HFFc6 (cell line): ENCODE results near the gene KLK15. TPM values are rescaled to one million over a fixed set of nuclear protein-coding genes. Genes with fewer than 3 reads are reported as not detected.

Source experiments
- DNase-seq: peaks from one replicate; pipeline ENCODE4 v3.0.0-alpha.2; 2018
- H3K27ac Mint-ChIP-seq: 2 replicates; pipeline ENCODE4 v1.8.0; 2020; ENCODE audit warnings: mild to moderate bottlenecking, mixed read lengths
- H3K27me3 Mint-ChIP-seq: 2 replicates; pipeline ENCODE4 v1.8.0; 2021; ENCODE audit warnings: mild to moderate bottlenecking, moderate library complexity, mixed read lengths; ENCODE audit not compliant: insufficient read depth
- H3K36me3 Mint-ChIP-seq: 2 replicates; pipeline ENCODE4 v1.8.0; 2021; ENCODE audit warnings: low read depth, mixed read lengths
- H3K4me1 Mint-ChIP-seq: 2 replicates; pipeline ENCODE4 v1.8.0; 2020; ENCODE audit warnings: low read depth, mixed read lengths
- H3K4me3 Mint-ChIP-seq: 2 replicates; pipeline ENCODE4 v1.8.0; 2020; ENCODE audit warnings: mild to moderate bottlenecking, moderate library complexity, mixed read lengths
- H3K9me3 Mint-ChIP-seq: 2 replicates; pipeline ENCODE4 v1.8.0; 2020; ENCODE audit warnings: mild to moderate bottlenecking, mixed read lengths
- total RNA-seq, 6 experiments: library from RNA; stranded (reverse); fragmentation: NEBNext Ultra II Directional; extraction: Animal tissue kit (Norgen Biotek cat#: 25700); gene quantifications; 2 replicates in 1 of 6; 3 replicates in 5 of 6; pipeline ENCODE4 v1.2.3, GENCODE V29; 2021
- TF ChIP-seq, protein P1 (sequence below): fragments of 200-600 bp; sonication (generic); IDR thresholded peaks from 2 replicates; pipeline ENCODE4 v1.5.0; 2021; ENCODE audit warnings: antibody characterized with exemption, mild to moderate bottlenecking

Gene KLK15
- total RNA-seq, 6 experiments from 2014 or later, result not detected

DNA sequence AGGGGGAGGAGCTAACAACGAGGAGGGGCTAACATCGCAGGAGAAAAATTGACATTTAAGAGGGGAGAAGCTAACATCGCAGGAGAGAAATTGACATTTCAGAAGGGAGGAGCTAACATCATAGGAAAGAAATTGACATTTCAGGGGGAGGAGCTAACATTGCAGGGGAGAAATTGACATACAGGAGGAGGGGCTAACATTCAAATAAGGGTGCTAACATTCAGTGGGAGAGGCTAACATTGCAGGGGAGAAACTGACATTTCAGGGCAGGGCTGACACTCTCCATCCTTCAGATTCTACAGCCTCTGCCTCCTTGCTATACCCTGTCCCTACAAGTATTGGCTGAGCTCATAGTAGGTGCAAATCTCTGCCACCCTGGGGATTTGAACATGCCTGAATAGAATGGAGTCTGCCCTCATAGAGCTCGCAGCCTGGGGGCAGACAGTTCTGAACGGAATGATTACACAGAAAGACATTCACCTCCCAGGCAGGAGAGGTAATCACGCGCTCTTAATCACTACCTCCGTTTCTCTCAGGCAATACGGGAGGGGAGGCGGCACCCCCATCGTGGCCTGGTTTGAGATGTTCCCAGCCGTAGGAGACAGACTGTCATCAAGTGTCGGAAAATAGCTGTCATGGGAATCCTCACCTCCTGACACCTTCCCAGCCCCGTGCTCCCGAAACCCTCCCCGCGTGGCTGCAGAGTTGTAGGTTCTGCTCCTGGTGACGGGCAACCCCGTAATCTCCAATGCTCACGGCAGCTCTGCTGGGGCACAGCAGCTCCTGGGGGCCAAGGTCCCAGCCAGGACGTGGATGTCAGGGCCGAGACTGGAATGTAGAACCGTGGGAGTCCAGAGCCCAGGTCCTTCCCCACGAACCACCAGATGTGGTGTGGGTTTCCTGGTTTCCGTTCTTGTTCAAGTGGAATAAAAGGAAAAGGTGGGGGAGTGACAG is 53.6 kb downstream of the KLK15 start:
- Mint-ChIP-seq H3K27ac (no peak overlapping the region), H3K4me3 (no peak overlapping the region), H3K27me3 (peaks cover 23% of the 10 kb centered on the region), H3K4me1 (peaks cover 7% of the 10 kb centered on the region), H3K36me3 (no peaks in the 10 kb centered on the region; the same call in 1 of the 2 replicates), H3K9me3 (no peaks in the 10 kb centered on the region)
- TF ChIP-seq, protein P1, sequence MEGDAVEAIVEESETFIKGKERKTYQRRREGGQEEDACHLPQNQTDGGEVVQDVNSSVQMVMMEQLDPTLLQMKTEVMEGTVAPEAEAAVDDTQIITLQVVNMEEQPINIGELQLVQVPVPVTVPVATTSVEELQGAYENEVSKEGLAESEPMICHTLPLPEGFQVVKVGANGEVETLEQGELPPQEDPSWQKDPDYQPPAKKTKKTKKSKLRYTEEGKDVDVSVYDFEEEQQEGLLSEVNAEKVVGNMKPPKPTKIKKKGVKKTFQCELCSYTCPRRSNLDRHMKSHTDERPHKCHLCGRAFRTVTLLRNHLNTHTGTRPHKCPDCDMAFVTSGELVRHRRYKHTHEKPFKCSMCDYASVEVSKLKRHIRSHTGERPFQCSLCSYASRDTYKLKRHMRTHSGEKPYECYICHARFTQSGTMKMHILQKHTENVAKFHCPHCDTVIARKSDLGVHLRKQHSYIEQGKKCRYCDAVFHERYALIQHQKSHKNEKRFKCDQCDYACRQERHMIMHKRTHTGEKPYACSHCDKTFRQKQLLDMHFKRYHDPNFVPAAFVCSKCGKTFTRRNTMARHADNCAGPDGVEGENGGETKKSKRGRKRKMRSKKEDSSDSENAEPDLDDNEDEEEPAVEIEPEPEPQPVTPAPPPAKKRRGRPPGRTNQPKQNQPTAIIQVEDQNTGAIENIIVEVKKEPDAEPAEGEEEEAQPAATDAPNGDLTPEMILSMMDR, result no peak
- no peak for DNase-seq

DNA sequence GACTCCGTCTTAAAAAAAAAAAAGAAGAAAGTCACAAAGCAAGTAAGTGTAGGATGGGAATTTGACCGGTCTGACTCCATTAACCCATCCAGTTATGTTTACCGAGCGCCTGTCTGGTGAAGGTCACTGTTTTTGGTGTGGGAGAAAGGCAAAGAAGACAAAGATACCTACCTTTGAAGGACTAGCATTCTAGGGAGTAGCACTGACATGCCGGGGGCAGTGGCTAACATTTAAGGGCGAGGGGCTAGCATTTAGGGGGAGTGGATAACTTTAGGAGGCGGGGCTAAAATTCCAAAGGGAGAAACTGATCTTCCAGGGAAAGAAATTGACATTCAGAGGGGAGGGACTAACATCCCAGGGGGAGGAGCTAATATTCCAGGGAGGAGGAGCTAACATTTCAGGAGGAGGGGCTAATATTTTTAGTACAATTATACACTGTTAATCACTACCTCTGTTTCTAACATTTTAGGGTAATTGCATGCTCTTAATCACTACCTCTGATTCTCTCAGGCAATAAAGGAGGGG is 54.4 kb downstream of the KLK15 start:
- no peaks in the 10 kb centered on the region; the same call in 1 of the 2 replicates for H3K36me3 Mint-ChIP-seq
- no peaks in the 10 kb centered on the region for H3K9me3 Mint-ChIP-seq
- no peak for DNase-seq
- no peak overlapping the region for H3K4me3 Mint-ChIP-seq
- peaks cover 25% of the 10 kb centered on the region for H3K27me3 Mint-ChIP-seq
- H3K4me1 Mint-ChIP-seq, result peaks cover 7% of the 10 kb centered on the region
- no peak overlapping the region for H3K27ac Mint-ChIP-seq
- TF ChIP-seq, protein P1, result no peak

DNA sequence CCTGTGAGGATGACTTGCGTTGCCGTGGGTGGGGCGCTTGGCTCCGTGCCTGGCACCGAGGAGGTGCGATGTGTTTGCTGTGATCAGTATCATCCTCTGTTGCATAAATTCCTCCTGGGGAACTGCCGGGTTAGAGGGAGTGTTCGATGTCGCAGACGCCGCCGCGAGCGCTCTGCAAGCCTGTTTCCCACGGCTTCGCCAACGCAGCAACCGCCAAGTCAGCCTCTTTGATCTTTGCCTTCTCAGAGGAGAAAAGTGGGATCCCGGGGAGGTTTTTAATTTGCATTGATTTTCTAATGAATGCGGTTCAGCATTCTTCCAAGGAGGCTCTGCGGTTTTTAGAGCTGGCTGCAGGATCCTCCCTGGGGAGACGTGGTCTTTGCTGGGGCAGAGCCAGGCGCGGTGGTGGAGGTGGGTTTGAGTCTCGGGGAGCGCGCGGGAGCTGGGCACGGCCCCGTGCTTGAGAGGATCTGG is 55.5 kb downstream of the KLK15 start:
- TF ChIP-seq, protein P1, result no peak
- no peak overlapping the region for H3K27ac Mint-ChIP-seq
- peaks cover 28% of the 10 kb centered on the region for H3K27me3 Mint-ChIP-seq
- DNase-seq, result no peak
- H3K36me3 Mint-ChIP-seq, result no peaks in the 10 kb centered on the region; the same call in 1 of the 2 replicates
- H3K9me3 Mint-ChIP-seq, result no peaks in the 10 kb centered on the region
- no peak overlapping the region for H3K4me3 Mint-ChIP-seq
- no peaks in the 10 kb centered on the region for H3K4me1 Mint-ChIP-seq

DNA sequence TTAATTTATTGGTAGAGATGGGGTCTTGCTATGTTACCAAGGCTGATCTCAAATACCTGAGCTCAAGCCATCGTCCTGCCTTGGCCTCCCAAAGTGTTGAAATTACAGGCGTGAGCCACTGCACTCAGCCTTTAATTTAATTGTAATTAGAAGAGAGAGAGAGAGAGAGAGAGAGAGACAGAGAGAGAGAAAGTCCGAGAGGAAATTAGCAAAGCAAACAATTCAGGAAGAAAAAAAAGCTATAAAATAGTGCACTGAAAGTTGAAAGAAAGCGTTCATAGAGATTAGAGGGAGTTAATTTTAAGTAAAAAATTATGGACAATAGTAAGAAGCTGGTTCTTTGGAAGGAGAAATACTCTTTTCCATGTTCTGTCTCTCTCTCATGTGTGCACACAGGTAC is 56.1 kb downstream of the KLK15 start:
- H3K4me3 Mint-ChIP-seq, result no peak overlapping the region
- H3K27me3 Mint-ChIP-seq, result peaks cover 28% of the 10 kb centered on the region
- no peak for DNase-seq
- no peaks in the 10 kb centered on the region; the same call in 1 of the 2 replicates for H3K36me3 Mint-ChIP-seq
- TF ChIP-seq, protein P1, result no peak
- H3K27ac Mint-ChIP-seq, result no peak overlapping the region
- H3K4me1 Mint-ChIP-seq, result no peaks in the 10 kb centered on the region
- no peaks in the 10 kb centered on the region for H3K9me3 Mint-ChIP-seq

DNA sequence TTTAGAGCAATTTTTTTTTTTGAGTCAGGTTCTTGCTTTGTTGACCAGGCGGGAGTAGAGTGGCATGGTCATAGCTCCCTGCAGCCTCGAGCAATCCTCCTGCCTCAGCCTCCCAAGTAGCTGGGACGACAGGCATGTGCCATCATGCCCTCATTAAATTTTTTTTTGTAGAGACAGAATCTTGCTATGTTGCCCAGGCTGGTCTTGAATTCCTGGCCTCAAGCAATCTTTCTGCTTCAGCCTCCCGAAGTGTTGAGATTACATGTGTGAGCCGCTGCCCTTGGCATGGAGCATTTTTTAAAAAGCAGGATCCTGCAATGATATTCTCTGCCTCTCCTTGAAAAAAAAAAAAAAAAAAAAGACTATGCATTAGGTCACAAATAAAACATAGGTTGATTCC is 57.2 kb downstream of the KLK15 start:
- H3K36me3 Mint-ChIP-seq, result no peaks in the 10 kb centered on the region; the same call in 1 of the 2 replicates
- no peaks in the 10 kb centered on the region for H3K9me3 Mint-ChIP-seq
- no peak for DNase-seq
- no peak overlapping the region for H3K27ac Mint-ChIP-seq
- no peaks in the 10 kb centered on the region for H3K4me1 Mint-ChIP-seq
- TF ChIP-seq, protein P1, result no peak
- peaks cover 23% of the 10 kb centered on the region for H3K27me3 Mint-ChIP-seq
- no peak overlapping the region for H3K4me3 Mint-ChIP-seq

Other genes starting within 250 kb of the KLK15 start
- gene SYT3, start 193.7 kb downstream of the KLK15 start, total RNA-seq, result not detected
- gene C19orf81, start 184.1 kb downstream of the KLK15 start, total RNA-seq, result under 1 TPM in 3 of 6 experiments, not detected in 3; 0.64 to 0.94 (median 0.68) TPM
- gene SHANK1, start 113.8 kb downstream of the KLK15 start, total RNA-seq, result 10 to 100 TPM in 4 of 6 experiments, 1 to 10 TPM in 2; 5.4 to 16.7 (median 14.7) TPM
- 100 to 1,000 TPM; 140 to 182 (median 164) TPM for gene CLEC11A, start 110.2 kb downstream of the KLK15 start, total RNA-seq
- gene GPR32, start 63.1 kb downstream of the KLK15 start, total RNA-seq, result not detected
- not detected for gene ACP4, start 43.2 kb downstream of the KLK15 start, total RNA-seq
- gene KLK1, start 9.8 kb downstream of the KLK15 start, total RNA-seq, result not detected
- not detected for gene KLK3, start 21.3 kb upstream of the KLK15 start, total RNA-seq
- not detected for gene KLK2, start 39.9 kb upstream of the KLK15 start, total RNA-seq
- not detected for gene KLK4, start 77.8 kb upstream of the KLK15 start, total RNA-seq
- not detected for gene KLK5, start 119.5 kb upstream of the KLK15 start, total RNA-seq
- not detected for gene KLK6, start 136.0 kb upstream of the KLK15 start, total RNA-seq
- not detected for gene KLK7, start 150.3 kb upstream of the KLK15 start, total RNA-seq
- gene KLK8, start 168.0 kb upstream of the KLK15 start, total RNA-seq, result not detected
- gene KLK10, start 186.1 kb upstream of the KLK15 start, total RNA-seq, result not detected
- gene KLK11, start 193.0 kb upstream of the KLK15 start, total RNA-seq, result not detected
- not detected for gene KLK12, start 201.4 kb upstream of the KLK15 start, total RNA-seq
- not detected for gene KLK13, start 231.5 kb upstream of the KLK15 start, total RNA-seq
- under 1 TPM in 1 of 6 experiments, not detected in 5; 0.23 TPM for gene KLK14, start 249.3 kb upstream of the KLK15 start, total RNA-seq